ENCODE data around the gene PREB.

DNA sequence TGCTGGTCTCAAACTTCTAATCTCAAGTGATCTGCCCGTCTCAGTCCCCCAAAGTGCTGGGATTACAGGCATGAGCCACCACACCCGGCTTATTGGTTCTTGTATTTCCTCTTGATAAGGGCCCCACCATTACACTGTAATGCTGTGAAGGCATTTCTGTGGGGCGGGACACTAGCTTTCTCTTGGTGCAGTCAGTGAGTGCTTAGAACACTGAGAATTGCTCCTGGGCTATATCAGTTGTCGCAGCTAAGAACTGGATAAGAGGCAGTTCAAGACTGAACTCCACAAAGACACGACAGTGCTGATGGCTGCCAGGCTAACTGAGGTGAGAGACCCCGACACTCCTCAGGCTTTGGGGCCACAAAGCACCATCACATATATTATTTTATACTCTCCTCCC, 45.8 kb downstream of the PREB start:
- TF ChIP-seq, protein P1, sequence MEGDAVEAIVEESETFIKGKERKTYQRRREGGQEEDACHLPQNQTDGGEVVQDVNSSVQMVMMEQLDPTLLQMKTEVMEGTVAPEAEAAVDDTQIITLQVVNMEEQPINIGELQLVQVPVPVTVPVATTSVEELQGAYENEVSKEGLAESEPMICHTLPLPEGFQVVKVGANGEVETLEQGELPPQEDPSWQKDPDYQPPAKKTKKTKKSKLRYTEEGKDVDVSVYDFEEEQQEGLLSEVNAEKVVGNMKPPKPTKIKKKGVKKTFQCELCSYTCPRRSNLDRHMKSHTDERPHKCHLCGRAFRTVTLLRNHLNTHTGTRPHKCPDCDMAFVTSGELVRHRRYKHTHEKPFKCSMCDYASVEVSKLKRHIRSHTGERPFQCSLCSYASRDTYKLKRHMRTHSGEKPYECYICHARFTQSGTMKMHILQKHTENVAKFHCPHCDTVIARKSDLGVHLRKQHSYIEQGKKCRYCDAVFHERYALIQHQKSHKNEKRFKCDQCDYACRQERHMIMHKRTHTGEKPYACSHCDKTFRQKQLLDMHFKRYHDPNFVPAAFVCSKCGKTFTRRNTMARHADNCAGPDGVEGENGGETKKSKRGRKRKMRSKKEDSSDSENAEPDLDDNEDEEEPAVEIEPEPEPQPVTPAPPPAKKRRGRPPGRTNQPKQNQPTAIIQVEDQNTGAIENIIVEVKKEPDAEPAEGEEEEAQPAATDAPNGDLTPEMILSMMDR (IDR thresholded peaks at IDR 0.05; ENCODE audit: insufficient read depth, low read depth, low read length) = no peak
- TF ChIP-seq EZH2 (IDR thresholded peaks at IDR 0.05; ENCODE audit: insufficient read depth, low read length) = no peak
